ENCODE results near the gene ILF2. TPM values are rescaled to one million over a fixed set of nuclear protein-coding genes. Genes with fewer than 3 reads are reported as not detected.

ILF2 gene
- total and polyA plus RNA-seq, 4 donors = 46.7 to 133 (median 111) TPM

DNA sequence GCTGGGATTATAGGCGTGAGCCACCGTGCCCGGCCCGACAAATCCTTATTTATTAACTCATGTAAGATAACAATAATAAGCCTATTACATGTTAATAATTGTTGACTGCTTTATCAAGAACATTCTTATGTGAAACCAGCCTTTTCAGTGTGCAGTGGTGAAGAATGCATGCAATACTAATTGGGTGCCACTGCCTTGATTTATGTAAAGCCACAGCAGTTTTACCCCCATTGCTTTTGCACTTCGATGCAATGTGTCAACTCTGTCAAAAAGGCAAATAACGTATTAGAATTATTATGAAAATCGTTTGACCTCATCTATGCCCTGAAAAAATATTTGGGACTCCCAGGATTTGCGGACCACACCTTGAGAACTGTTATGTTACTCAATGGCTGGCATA, 25.9 kb upstream of the ILF2 start:
- no peak overlapping the region for H3K27ac ChIP-seq (ENCODE audit: low read depth in 1 of 2, low read length in 1 of 2)
- no peak for ATAC-seq (ENCODE audit: insufficient read depth, low FRiP score)
- no peak for DNase-seq

DNA sequence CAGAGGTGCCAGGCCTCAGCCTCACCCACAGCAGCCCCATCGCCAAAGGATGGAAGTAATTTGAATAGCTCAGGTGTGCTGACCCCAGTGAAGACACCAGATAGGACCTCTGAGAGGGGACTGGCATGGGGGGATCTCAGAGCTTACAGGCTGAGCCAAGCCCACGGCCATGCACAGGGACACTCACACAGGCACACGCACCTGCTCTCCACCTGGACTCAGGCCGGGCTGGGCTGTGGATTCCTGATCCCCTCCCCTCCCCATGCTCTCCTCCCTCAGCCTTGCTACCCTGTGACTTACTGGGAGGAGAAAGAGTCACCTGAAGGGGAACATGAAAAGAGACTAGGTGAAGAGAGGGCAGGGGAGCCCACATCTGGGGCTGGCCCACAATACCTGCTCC, 22.7 kb upstream of the ILF2 start:
- H3K27ac ChIP-seq (ENCODE audit: low read depth in 1 of 2, low read length in 1 of 2) = no peak overlapping the region
- DNase-seq (no peak), ATAC-seq (ENCODE audit: insufficient read depth, low FRiP score) (no peak)
- H3K4me3 ChIP-seq = no peak overlapping the region
- no peaks in the 10 kb centered on the region for H3K9me3 ChIP-seq (ENCODE audit: control insufficient read depth in 4 of 4, insufficient read depth in 3 of 4, low read length in 3 of 4)
- H3K27me3 ChIP-seq (ENCODE audit: control insufficient read depth in 3 of 3, insufficient read depth in 3 of 3, low read length in 2 of 3) = no peaks in the 10 kb centered on the region
- H3K4me1 ChIP-seq (ENCODE audit: control insufficient read depth in 5 of 5, insufficient read depth in 5 of 5, low read length in 5 of 5) = peaks cover 0 to 4% (median 0%) of the 10 kb centered on the region in 5 donors
- WGBS, 2 donors = 83 to 95% methylated on average over 4 of the region's 4 CpGs
- TF ChIP-seq, protein P1, sequence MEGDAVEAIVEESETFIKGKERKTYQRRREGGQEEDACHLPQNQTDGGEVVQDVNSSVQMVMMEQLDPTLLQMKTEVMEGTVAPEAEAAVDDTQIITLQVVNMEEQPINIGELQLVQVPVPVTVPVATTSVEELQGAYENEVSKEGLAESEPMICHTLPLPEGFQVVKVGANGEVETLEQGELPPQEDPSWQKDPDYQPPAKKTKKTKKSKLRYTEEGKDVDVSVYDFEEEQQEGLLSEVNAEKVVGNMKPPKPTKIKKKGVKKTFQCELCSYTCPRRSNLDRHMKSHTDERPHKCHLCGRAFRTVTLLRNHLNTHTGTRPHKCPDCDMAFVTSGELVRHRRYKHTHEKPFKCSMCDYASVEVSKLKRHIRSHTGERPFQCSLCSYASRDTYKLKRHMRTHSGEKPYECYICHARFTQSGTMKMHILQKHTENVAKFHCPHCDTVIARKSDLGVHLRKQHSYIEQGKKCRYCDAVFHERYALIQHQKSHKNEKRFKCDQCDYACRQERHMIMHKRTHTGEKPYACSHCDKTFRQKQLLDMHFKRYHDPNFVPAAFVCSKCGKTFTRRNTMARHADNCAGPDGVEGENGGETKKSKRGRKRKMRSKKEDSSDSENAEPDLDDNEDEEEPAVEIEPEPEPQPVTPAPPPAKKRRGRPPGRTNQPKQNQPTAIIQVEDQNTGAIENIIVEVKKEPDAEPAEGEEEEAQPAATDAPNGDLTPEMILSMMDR (IDR thresholded peaks at IDR 0.05; ENCODE audit: control extremely low read depth, extremely low read depth) = no peak
- peaks cover 0 to 17% (median 0%) of the 10 kb centered on the region in 4 donors for H3K36me3 ChIP-seq (ENCODE audit: control insufficient read depth in 4 of 4, insufficient read depth in 4 of 4, low read length in 4 of 4)
- no peak overlapping the region for H3K9ac ChIP-seq (ENCODE audit: insufficient read depth in 1 of 2, low read length in 2 of 2)

More for the DNA sequence above, 25.9 kb upstream of the ILF2 start:
- Histone ChIP-seq H3K4me3 (no peak overlapping the region), H3K9ac (ENCODE audit: insufficient read depth in 1 of 2, low read length in 2 of 2) (no peak overlapping the region), H3K27me3 (ENCODE audit: control insufficient read depth in 3 of 3, insufficient read depth in 3 of 3, low read length in 2 of 3) (no peaks in the 10 kb centered on the region), H3K36me3 (ENCODE audit: control insufficient read depth in 4 of 4, insufficient read depth in 4 of 4, low read length in 4 of 4) (peaks cover 0 to 8% (median 0%) of the 10 kb centered on the region in 4 donors), H3K9me3 (ENCODE audit: control insufficient read depth in 4 of 4, insufficient read depth in 3 of 4, low read length in 3 of 4) (no peaks in the 10 kb centered on the region), H3K4me1 (ENCODE audit: control insufficient read depth in 5 of 5, insufficient read depth in 5 of 5, low read length in 5 of 5) (peaks cover 0 to 11% (median 4%) of the 10 kb centered on the region in 5 donors)
- TF ChIP-seq, protein P1 (IDR thresholded peaks at IDR 0.05; ENCODE audit: control extremely low read depth, extremely low read depth) = no peak
- 87 to 95% methylated on average over 8 of the region's 8 CpGs for WGBS, 2 donors

DNA sequence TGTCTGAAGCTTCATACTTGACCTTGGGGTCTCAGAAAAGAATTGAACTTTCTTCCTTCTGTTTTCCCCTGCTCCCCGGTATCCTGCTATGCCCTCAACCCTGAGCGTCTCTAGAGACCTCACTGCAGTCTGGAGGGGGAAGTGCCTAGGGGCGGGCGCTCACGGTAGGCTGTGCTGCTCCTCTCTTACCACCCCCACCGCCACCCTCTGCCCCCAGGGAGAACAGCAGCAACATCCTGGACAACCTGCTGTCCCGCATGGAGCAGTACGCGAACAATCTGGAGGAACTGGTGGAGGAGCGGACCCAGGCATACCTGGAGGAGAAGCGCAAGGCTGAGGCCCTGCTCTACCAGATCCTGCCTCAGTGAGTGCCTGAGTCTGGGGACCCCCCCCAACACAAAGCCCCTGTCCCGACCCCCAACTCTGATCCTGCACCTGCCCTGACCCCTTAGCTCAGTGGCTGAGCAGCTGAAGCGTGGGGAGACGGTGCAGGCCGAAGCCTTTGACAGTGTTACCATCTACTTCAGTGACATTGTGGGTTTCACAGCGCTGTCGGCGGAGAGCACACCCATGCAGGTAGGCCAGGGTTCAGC, 18.0 kb upstream of the ILF2 start:
- ATAC-seq (ENCODE audit: insufficient read depth, low FRiP score) = no peak
- Histone ChIP-seq H3K4me1 (ENCODE audit: control insufficient read depth in 5 of 5, insufficient read depth in 5 of 5, low read length in 5 of 5) (peaks cover 0 to 3% (median 0%) of the 10 kb centered on the region in 5 donors), H3K9me3 (ENCODE audit: control insufficient read depth in 4 of 4, insufficient read depth in 3 of 4, low read length in 3 of 4) (no peaks in the 10 kb centered on the region), H3K27me3 (ENCODE audit: control insufficient read depth in 3 of 3, insufficient read depth in 3 of 3, low read length in 2 of 3) (no peaks in the 10 kb centered on the region), H3K9ac (ENCODE audit: insufficient read depth in 1 of 2, low read length in 2 of 2) (no peak overlapping the region), H3K36me3 (ENCODE audit: control insufficient read depth in 4 of 4, insufficient read depth in 4 of 4, low read length in 4 of 4) (peaks cover 0 to 35% (median 0%) of the 10 kb centered on the region in 4 donors), H3K4me3 (no peak overlapping the region), H3K27ac (ENCODE audit: low read depth in 1 of 2, low read length in 1 of 2) (no peak overlapping the region)
- 87 to 90% methylated on average over 18 of the region's 18 CpGs for WGBS, 2 donors
- TF ChIP-seq, protein P1 (IDR thresholded peaks at IDR 0.05; ENCODE audit: control extremely low read depth, extremely low read depth) = no peak
- DNase-seq = no peak

DNA sequence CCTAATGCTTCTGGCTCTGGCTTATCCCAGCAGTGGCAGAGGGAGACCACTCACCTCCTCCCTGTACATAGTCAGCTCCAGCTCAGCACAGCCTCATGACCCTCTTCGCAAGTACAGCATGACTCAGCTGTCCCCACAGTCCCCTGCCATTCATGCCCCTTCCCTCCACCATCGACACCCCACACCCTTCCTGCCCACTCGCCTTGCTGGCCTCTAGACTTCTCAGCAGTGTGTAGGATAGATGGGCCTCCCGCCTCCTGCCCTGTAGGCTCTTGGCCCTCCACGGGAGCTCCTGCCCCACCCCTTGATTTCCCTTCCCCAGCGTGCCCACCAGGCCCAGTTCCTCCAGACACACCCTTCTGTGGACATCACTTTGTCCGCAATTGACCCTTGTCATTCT, 17.5 kb upstream of the ILF2 start:
- no peak overlapping the region for H3K9ac ChIP-seq (ENCODE audit: insufficient read depth in 1 of 2, low read length in 2 of 2)
- H3K4me1 ChIP-seq (ENCODE audit: control insufficient read depth in 5 of 5, insufficient read depth in 5 of 5, low read length in 5 of 5) = peaks cover 0 to 3% (median 0%) of the 10 kb centered on the region in 5 donors
- peaks cover 0 to 30% (median 0%) of the 10 kb centered on the region in 4 donors for H3K36me3 ChIP-seq (ENCODE audit: control insufficient read depth in 4 of 4, insufficient read depth in 4 of 4, low read length in 4 of 4)
- no peak overlapping the region for H3K4me3 ChIP-seq
- TF ChIP-seq, protein P1 (IDR thresholded peaks at IDR 0.05; ENCODE audit: control extremely low read depth, extremely low read depth) = no peak
- H3K9me3 ChIP-seq (ENCODE audit: control insufficient read depth in 4 of 4, insufficient read depth in 3 of 4, low read length in 3 of 4) = no peaks in the 10 kb centered on the region
- no peak for ATAC-seq (ENCODE audit: insufficient read depth, low FRiP score)
- no peak for DNase-seq
- WGBS, 2 donors = 78% methylated on average over 7 of the region's 7 CpGs
- no peaks in the 10 kb centered on the region for H3K27me3 ChIP-seq (ENCODE audit: control insufficient read depth in 3 of 3, insufficient read depth in 3 of 3, low read length in 2 of 3)
- peak overlapping the region in 1 of 2 donors; percentile 26 for H3K27ac ChIP-seq (ENCODE audit: low read depth in 1 of 2, low read length in 1 of 2)
